GM21786 (cell line): ENCODE measurements around the gene GPR137C.

ENCODE experiments used
- ATAC-seq: cut with Tn5 transposase; IDR thresholded peaks from one replicate; pipeline ENCODE4 v1.9.1; 2021; ENCODE audit not compliant: unreplicated experiment

The GPR137C gene

DNA sequence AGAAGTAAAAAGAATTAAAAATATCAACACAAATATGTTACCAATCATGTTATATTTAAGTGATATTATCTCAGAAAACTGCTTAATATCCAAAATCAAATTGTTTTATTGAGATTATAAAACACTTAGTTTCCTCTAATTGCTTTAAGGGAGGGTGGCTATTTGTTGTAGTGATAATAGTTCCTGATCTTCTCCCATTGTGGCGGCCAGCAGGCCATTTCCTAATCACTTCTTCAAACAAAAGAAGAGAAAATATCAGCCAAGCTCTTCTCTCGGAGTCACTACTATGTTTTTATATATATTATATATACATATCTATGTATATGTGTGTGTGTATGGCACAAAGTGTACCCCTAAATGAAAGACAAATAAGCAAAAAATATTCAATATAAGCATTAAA lies 111.2 kb downstream of the GPR137C start:
- no peak for ATAC-seq

DNA sequence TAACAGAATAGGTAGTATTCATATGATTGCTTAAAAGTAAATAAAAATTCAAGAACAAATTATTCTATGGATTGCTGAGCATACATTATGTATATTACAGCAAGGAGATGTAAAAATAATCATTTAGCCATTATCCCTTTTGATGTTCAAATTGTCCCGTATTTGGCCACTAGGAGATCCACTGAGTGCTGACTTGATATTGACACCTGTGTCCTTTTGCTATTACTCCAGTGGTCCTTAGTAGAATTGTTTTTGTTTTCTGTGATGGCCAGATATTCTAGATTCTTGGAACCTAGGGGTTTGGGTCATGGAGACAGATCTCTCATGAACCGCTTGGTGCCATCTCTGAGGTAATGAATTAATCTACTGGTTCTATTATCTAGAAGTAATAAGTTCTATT lies 126.0 kb downstream of the GPR137C start:
- ATAC-seq: no peak

- no peak for ATAC-seq
These were observed 131.4 kb downstream of the GPR137C start for GRCh38 chr14:52683985-52684520.

DNA sequence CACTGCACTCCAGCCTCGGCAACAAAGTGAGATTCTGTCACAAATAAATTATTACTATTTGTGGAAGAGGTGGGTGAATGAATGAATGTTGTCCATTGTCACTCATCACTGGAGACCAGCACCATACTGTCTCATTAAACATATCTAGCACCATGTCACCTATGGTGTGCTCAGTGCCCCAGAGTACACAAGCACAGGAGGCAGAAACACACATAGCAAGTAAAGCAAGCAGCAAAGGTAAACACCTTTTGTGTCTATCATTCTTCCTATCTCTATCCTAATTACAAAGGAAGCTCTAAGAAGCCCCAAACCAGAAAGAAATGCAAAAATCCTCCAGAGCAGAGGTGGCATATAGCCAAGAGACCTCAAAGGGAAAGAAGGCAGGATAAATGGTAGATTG lies 133.5 kb downstream of the GPR137C start:
- no peak for ATAC-seq
